Measurements from ENCODE around the gene CNRIP1.

CNRIP1 gene

DNA sequence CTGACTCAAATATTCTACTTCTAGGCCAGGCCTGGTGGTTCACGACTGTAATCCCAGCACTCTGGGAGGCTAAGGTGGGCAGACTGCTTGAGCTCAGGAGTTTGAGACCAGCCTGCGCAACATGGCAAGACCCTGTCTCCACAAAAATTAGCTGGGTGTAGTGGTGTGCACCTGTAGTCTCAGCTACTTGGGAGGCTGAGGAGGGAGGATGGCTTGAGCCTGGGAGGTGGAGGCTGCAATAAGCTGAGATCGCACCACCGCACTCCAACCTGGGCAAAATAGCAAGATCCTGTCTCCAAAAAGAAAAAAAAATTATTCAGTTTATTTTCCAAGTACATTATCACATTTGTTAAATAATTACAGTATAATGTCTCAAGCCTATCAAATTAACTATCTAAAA is 74.7 kb downstream of the CNRIP1 start:
- TF ChIP-seq CTCF (IDR thresholded peaks at IDR 0.05; ENCODE audit: low read depth, low read length, missing control alignments) = no peak
- DNase-seq (ENCODE audit: low read depth) = no peak
- in situ Hi-C loops (cut with HindIII; ENCODE audit: low sequenced_read_pairs) = no loop called here
- H3K4me3 ChIP-seq (ENCODE audit: low read depth, low read length) = no peak overlapping the region

- in situ Hi-C loops (cut with HindIII; ENCODE audit: low sequenced_read_pairs) = no loop called here
- TF ChIP-seq CTCF (IDR thresholded peaks at IDR 0.05; ENCODE audit: low read depth, low read length, missing control alignments) = no peak
- H3K4me3 ChIP-seq (ENCODE audit: low read depth, low read length) = no peak overlapping the region
- no peak for DNase-seq (ENCODE audit: low read depth)
Measured at GRCh38 chr2:68244456-68244855, 75.3 kb downstream of the CNRIP1 start.
